HepG2 (cell line): ENCODE measurements around the gene SAPCD1.

Source experiments
- BHLHE40 ChIP-seq: IDR thresholded peaks from 2 replicates; pipeline ENCODE4 v1.6.1; 2011; ENCODE audit warnings: low read length, improper control_type of control experiment
- GATA4 ChIP-seq: sonication (generic); IDR thresholded peaks from 2 replicates; pipeline ENCODE4 v1.6.1; 2016; ENCODE audit warnings: antibody characterized with exemption, low read depth, borderline replicate concordance
- MXD1 ChIP-seq: sonication (generic); formaldehyde crosslinking; IDR thresholded peaks from 2 replicates; pipeline ENCODE4 v1.4.0; 2020; ENCODE audit warnings: mild to moderate bottlenecking, missing genetic modification reagents
- REXO4 ChIP-seq: sonication (generic); formaldehyde crosslinking; IDR thresholded peaks from 2 replicates; pipeline ENCODE4 v1.8.0; 2022; ENCODE audit warnings: missing genetic modification reagents, mild to moderate bottlenecking, borderline replicate concordance
- SMC3 ChIP-seq: IDR thresholded peaks from 2 replicates; pipeline ENCODE4 v1.6.1; 2011; ENCODE audit warnings: low read length, improper control_type of control experiment
- SSRP1 ChIP-seq: IDR thresholded peaks from 2 replicates; pipeline ENCODE4 v1.6.1; 2016; ENCODE audit warnings: control low read depth
- YY1 ChIP-seq: IDR thresholded peaks from 2 replicates; pipeline ENCODE4 v1.6.1; 2011; ENCODE audit warnings: low read length, low read depth, moderate library complexity, mild to moderate bottlenecking; ENCODE audit not compliant: insufficient read depth, insufficient replicate concordance
- ZNF160 ChIP-seq: sonication (generic); formaldehyde crosslinking; IDR thresholded peaks from 2 replicates; pipeline ENCODE4 v1.8.0; 2022; ENCODE audit warnings: mild to moderate bottlenecking, inconsistent platforms, missing genetic modification reagents
- ZNF530 ChIP-seq: sonication (generic); formaldehyde crosslinking; IDR thresholded peaks from 2 replicates; pipeline ENCODE4 v1.5.0; 2020; ENCODE audit warnings: low read depth, mild to moderate bottlenecking, missing genetic modification reagents
- ZNF83 ChIP-seq: sonication (generic); formaldehyde crosslinking; IDR thresholded peaks from 2 replicates; pipeline ENCODE4 v1.4.0; 2020; ENCODE audit warnings: missing genetic modification reagents, mild to moderate bottlenecking, borderline replicate concordance
- ZSCAN20 ChIP-seq: sonication (generic); formaldehyde crosslinking; IDR thresholded peaks from 2 replicates; pipeline ENCODE4 v1.4.0; 2020; ENCODE audit warnings: missing genetic modification reagents, mild to moderate bottlenecking, borderline replicate concordance
- TF ChIP-seq, protein P1 (sequence below): sonication (generic); formaldehyde crosslinking; IDR thresholded peaks from 2 replicates; pipeline ENCODE4 v1.4.0; 2020; ENCODE audit warnings: low read depth, missing genetic modification reagents
- TF ChIP-seq, protein P2 (sequence below): sonication (generic); formaldehyde crosslinking; IDR thresholded peaks from 2 replicates; pipeline ENCODE4 v1.5.0; 2020; ENCODE audit warnings: mild to moderate bottlenecking, missing genetic modification reagents, moderate library complexity
- TF ChIP-seq, protein P3 (sequence below): sonication (generic); formaldehyde crosslinking; IDR thresholded peaks from 2 replicates; pipeline ENCODE4 v1.9.0; 2022; ENCODE audit warnings: missing genetic modification reagents, mild to moderate bottlenecking, borderline replicate concordance

DNA sequence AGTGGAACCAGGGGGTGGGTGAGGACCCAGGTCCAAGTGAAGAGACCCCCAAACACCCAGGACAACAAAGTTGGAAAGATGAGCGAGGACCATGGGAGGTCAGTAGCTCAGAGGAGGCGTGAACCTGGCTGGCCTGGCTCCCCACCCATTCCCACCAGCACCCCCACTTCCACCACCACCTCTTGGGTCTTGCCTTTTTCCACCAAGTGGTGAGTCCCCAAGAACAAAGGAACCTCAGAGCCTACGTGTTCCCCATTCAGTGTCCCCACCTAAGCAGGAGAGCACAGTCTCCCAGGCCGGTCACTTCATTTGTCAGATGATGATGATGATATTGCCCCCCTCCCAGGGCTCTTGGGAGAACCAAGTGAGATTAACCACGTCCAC lies 15.2 kb downstream of the SAPCD1 start:
- no peak for TF ChIP-seq GATA4
- no peak for TF ChIP-seq ZNF83 (CRISPR knock-in tag)
- no peak for TF ChIP-seq SSRP1 (CRISPR knock-in tag)
- TF ChIP-seq MXD1 (CRISPR knock-in tag), result no peak
- TF ChIP-seq, protein P1, sequence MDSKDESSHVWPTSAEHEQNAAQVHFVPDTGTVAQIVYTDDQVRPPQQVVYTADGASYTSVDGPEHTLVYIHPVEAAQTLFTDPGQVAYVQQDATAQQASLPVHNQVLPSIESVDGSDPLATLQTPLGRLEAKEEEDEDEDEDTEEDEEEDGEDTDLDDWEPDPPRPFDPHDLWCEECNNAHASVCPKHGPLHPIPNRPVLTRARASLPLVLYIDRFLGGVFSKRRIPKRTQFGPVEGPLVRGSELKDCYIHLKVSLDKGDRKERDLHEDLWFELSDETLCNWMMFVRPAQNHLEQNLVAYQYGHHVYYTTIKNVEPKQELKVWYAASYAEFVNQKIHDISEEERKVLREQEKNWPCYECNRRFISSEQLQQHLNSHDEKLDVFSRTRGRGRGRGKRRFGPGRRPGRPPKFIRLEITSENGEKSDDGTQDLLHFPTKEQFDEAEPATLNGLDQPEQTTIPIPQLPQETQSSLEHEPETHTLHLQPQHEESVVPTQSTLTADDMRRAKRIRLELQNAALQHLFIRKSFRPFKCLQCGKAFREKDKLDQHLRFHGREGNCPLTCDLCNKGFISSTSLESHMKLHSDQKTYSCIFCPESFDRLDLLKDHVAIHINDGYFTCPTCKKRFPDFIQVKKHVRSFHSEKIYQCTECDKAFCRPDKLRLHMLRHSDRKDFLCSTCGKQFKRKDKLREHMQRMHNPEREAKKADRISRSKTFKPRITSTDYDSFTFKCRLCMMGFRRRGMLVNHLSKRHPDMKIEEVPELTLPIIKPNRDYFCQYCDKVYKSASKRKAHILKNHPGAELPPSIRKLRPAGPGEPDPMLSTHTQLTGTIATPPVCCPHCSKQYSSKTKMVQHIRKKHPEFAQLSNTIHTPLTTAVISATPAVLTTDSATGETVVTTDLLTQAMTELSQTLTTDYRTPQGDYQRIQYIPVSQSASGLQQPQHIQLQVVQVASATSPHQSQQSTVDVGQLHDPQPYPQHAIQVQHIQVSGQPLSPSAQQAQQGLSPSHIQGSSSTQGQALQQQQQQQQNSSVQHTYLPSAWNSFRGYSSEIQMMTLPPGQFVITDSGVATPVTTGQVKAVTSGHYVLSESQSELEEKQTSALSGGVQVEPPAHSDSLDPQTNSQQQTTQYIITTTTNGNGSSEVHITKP, result no peak
- no peak for TF ChIP-seq YY1
- no peak for TF ChIP-seq ZNF160 (CRISPR knock-in tag)
- TF ChIP-seq, protein P2, sequence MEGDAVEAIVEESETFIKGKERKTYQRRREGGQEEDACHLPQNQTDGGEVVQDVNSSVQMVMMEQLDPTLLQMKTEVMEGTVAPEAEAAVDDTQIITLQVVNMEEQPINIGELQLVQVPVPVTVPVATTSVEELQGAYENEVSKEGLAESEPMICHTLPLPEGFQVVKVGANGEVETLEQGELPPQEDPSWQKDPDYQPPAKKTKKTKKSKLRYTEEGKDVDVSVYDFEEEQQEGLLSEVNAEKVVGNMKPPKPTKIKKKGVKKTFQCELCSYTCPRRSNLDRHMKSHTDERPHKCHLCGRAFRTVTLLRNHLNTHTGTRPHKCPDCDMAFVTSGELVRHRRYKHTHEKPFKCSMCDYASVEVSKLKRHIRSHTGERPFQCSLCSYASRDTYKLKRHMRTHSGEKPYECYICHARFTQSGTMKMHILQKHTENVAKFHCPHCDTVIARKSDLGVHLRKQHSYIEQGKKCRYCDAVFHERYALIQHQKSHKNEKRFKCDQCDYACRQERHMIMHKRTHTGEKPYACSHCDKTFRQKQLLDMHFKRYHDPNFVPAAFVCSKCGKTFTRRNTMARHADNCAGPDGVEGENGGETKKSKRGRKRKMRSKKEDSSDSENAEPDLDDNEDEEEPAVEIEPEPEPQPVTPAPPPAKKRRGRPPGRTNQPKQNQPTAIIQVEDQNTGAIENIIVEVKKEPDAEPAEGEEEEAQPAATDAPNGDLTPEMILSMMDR, result no peak
- TF ChIP-seq ZNF530 (CRISPR knock-in tag), result no peak
- no peak for TF ChIP-seq BHLHE40
- no peak for TF ChIP-seq SMC3
- no peak for TF ChIP-seq ZSCAN20 (CRISPR knock-in tag)
- TF ChIP-seq REXO4 (CRISPR knock-in tag), result no peak
- TF ChIP-seq, protein P3, sequence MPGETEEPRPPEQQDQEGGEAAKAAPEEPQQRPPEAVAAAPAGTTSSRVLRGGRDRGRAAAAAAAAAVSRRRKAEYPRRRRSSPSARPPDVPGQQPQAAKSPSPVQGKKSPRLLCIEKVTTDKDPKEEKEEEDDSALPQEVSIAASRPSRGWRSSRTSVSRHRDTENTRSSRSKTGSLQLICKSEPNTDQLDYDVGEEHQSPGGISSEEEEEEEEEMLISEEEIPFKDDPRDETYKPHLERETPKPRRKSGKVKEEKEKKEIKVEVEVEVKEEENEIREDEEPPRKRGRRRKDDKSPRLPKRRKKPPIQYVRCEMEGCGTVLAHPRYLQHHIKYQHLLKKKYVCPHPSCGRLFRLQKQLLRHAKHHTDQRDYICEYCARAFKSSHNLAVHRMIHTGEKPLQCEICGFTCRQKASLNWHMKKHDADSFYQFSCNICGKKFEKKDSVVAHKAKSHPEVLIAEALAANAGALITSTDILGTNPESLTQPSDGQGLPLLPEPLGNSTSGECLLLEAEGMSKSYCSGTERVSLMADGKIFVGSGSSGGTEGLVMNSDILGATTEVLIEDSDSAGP (CRISPR knock-in tag), result no peak
